GM23338 (cell line): ENCODE measurements around the gene SLC8A1. TPM values are rescaled to one million over a fixed set of nuclear protein-coding genes. Genes with fewer than 3 reads are reported as not detected.

Experiments used
- ATAC-seq: fragments of 200-7000 bp; cut with Tn5 transposase; 3 replicates; pipeline ENCODE4 v1.9.1; 2020
- DNase-seq: peaks from one replicate; pipeline ENCODE4 v3.0.0-alpha.2; 2015; ENCODE audit warnings: low spot score
- H2AFZ ChIP-seq: fragments of 200-600 bp; sonication (generic); 2 replicates; pipeline ENCODE4 v1.8.0; 2016; ENCODE audit warnings: antibody characterized with exemption, mild to moderate bottlenecking, moderate library complexity
- H3F3A ChIP-seq: fragments of 200-600 bp; sonication (generic); replicated peaks from 2 replicates; pipeline ENCODE4 v1.8.0; 2017; ENCODE audit warnings: antibody characterized with exemption, mixed run types, low read depth
- H3K27ac ChIP-seq: fragments of 200-600 bp; sonication (generic); 2 replicates; pipeline ENCODE4 v1.6.1; 2016; ENCODE audit warnings: low read depth
- H3K27me3 ChIP-seq: fragments of 200-600 bp; sonication (generic); 2 replicates; pipeline ENCODE4 v1.8.0; 2016; ENCODE audit warnings: mild to moderate bottlenecking, mixed run types, moderate library complexity; ENCODE audit not compliant: insufficient read depth
- H3K36me3 ChIP-seq: fragments of 200-600 bp; sonication (generic); 2 replicates; pipeline ENCODE4 v1.8.0; 2016; ENCODE audit warnings: mild to moderate bottlenecking; ENCODE audit not compliant: insufficient read depth
- H3K4me1 ChIP-seq: fragments of 200-600 bp; sonication (generic); 2 replicates; pipeline ENCODE4 v1.8.0; 2016; ENCODE audit warnings: mild to moderate bottlenecking, moderate library complexity; ENCODE audit not compliant: insufficient read depth
- H3K4me2 ChIP-seq: fragments of 200-600 bp; sonication (generic); 2 replicates; pipeline ENCODE4 v1.7.1; 2017; ENCODE audit warnings: mixed run types
- H3K4me3 ChIP-seq: fragments of 200-600 bp; sonication (generic); 2 replicates; pipeline ENCODE4 v1.6.1; 2016; ENCODE audit warnings: mixed run types
- H3K79me2 ChIP-seq: fragments of 200-600 bp; sonication (generic); replicated peaks from 2 replicates; pipeline ENCODE4 v1.8.0; 2017; ENCODE audit warnings: mild to moderate bottlenecking; ENCODE audit not compliant: insufficient read depth
- H3K9me2 ChIP-seq: fragments of 200-600 bp; sonication (generic); 2 replicates; pipeline ENCODE4 v1.8.0; 2017; ENCODE audit not compliant: insufficient read depth
- H4K20me1 ChIP-seq: fragments of 200-600 bp; sonication (generic); replicated peaks from 2 replicates; pipeline ENCODE4 v1.8.0; 2017; ENCODE audit warnings: mild to moderate bottlenecking; ENCODE audit not compliant: insufficient read depth
- H3K27ac Mint-ChIP-seq: 2 replicates; pipeline ENCODE4 v1.8.0; 2020; ENCODE audit warnings: inconsistent platforms, mild to moderate bottlenecking, moderate library complexity, mixed read lengths
- H3K27me3 Mint-ChIP-seq: 3 replicates; pipeline ENCODE4 v1.8.0; 2022; ENCODE audit warnings: low read depth, mild to moderate bottlenecking, moderate library complexity, mixed read lengths, inconsistent platforms; ENCODE audit not compliant: insufficient read depth, poor library complexity
- H3K36me3 Mint-ChIP-seq: 3 replicates; pipeline ENCODE4 v1.8.0; 2021; ENCODE audit warnings: low read depth, mild to moderate bottlenecking, inconsistent platforms, moderate library complexity, mixed read lengths
- H3K4me1 Mint-ChIP-seq: 3 replicates; pipeline ENCODE4 v1.8.0; 2020; ENCODE audit warnings: mild to moderate bottlenecking, inconsistent platforms, mixed read lengths
- H3K4me3 Mint-ChIP-seq: 3 replicates; pipeline ENCODE4 v1.8.0; 2021; ENCODE audit warnings: moderate library complexity, mild to moderate bottlenecking, inconsistent platforms, mixed read lengths
- H3K9me3 Mint-ChIP-seq: 3 replicates; pipeline ENCODE4 v1.8.0; 2020; ENCODE audit warnings: moderate library complexity, mild to moderate bottlenecking, inconsistent platforms, mixed read lengths
- CTCF ChIP-seq, 2 experiments: fragments of 200-600 bp in 1 of 2; sonication (generic) in 1 of 2; conservative IDR thresholded peaks; 2 replicates each; pipeline versions ENCODE4 v1.5.1 to v1.6.1; 2016 to 2017; ENCODE audit warnings: antibody characterized with exemption in 2 of 2, low read depth in 2 of 2, mild to moderate bottlenecking in 2 of 2, moderate library complexity in 1 of 2
- ETS1 ChIP-seq: IDR thresholded peaks from 2 replicates; pipeline ENCODE4 v1.6.1; 2016; ENCODE audit warnings: antibody characterized with exemption
- EZH2 ChIP-seq: fragments of 200-600 bp; sonication (generic); IDR thresholded peaks from one replicate; pipeline ENCODE4 v1.8.0; 2017; ENCODE audit warnings: antibody characterized with exemption, mild to moderate bottlenecking, low read depth; ENCODE audit not compliant: unreplicated experiment
- EZH2phosphoT487 ChIP-seq: fragments of 200-600 bp; sonication (generic); IDR thresholded peaks from one replicate; pipeline ENCODE4 v1.8.1; 2018; ENCODE audit warnings: antibody characterized with exemption; ENCODE audit not compliant: unreplicated experiment
- STAT1 ChIP-seq: IDR thresholded peaks from one replicate; pipeline ENCODE4 v1.6.1; 2016; ENCODE audit warnings: antibody characterized with exemption; ENCODE audit not compliant: unreplicated experiment
- ZNF462 ChIP-seq: fragments of 250-450 bp; sonication (Bioruptor Pico); IDR thresholded peaks from 2 replicates; pipeline ENCODE4 v1.5.0; 2020; ENCODE audit warnings: mild to moderate bottlenecking, moderate library complexity
- polyA plus RNA-seq: library from polyadenylated mRNA; unstranded; fragments of >200 nt; fragmentation: Nextera tagmentation; extraction: Ambion mirVana; gene quantifications from 2 replicates; pipeline ENCODE4 v1.2.1, GENCODE V29; 2016
- total RNA-seq: library from RNA; depleted of rRNA; stranded (reverse); fragments of >200 nt; shearing (Covaris generic); gene quantifications from 2 replicates; pipeline ENCODE4 v1.2.3, GENCODE V29; 2014

SLC8A1 gene
- total and polyA plus RNA-seq, 2 experiments from 2014 or later = 2.5 to 3.3 TPM

- Histone ChIP-seq H3K4me3 (no peak overlapping the region), H3K27ac (no peak overlapping the region), H2AFZ (no peak overlapping the region), H4K20me1 (no peaks in the 10 kb centered on the region), H3F3A (no peaks in the 10 kb centered on the region), H3K36me3 (no peaks in the 10 kb centered on the region), H3K4me1 (no peaks in the 10 kb centered on the region), H3K27me3 (no peaks in the 10 kb centered on the region), H3K79me2 (no peaks in the 10 kb centered on the region), H3K4me2 (no peak overlapping the region), H3K9me2 (0 out of 2 replicates have a peak, but pooled peaks cover 3% of the 10 kb centered on the region)
- DNase-seq (no peak), ATAC-seq (no peak)
- H3K27me3 Mint-ChIP-seq = no peaks in the 10 kb centered on the region
- no peaks in the 10 kb centered on the region for H3K9me3 Mint-ChIP-seq
- no peaks in the 10 kb centered on the region for H3K36me3 Mint-ChIP-seq
- H3K4me1 Mint-ChIP-seq = peaks cover 6% of the 10 kb centered on the region; the same call in 1 of the 3 replicates
- H3K4me3 Mint-ChIP-seq = no peak overlapping the region
- H3K27ac Mint-ChIP-seq = no peak overlapping the region
- TF ChIP-seq CTCF (conservative IDR thresholded peaks at IDR 0.05; ENCODE audit: low read depth in 2 of 2) (no peak), STAT1 (no peak), EZH2phosphoT487 (no peak), ETS1 (no peak), ZNF462 (no peak), EZH2 (no peak)
These were observed 18.2 kb downstream of the SLC8A1 start for GRCh38 chr2:40433736-40434135.
